NCI-H446 treated with DMSO at 0.1 percent for 48 hours (cell line): Measurements from ENCODE around the gene COBLL1.

Experiments
- DNase-seq: peaks from one replicate; lab custom pipeline; 2025; lab: John Stamatoyannopoulos, UW

The COBLL1 gene

DNA sequence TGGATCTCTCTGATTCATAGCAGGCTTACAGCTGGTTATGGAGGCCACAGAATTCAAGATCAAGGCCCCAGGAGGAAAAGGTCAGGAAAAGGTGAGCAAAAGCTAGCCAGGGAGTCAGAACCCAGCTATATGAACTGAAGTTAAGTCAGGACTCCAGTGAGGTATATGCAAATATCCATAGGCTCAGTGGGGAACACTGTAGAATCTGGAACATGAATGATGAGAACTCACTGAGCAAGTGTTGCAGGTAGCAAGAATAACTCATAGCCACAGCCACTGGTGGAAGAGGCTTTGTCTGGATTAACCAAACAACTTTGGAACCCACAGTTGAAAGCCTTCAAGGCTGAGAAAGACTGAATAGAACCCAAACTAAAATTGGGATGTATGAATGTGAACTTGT, 24.7 kb downstream of the COBLL1 start:
- no peak for DNase-seq

- no peak for DNase-seq
Measured at GRCh38 chr2:164816046-164816445, 25.6 kb downstream of the COBLL1 start.

GRCh38 chr2:164815071-164815793, 26.4 kb downstream of the COBLL1 start:
- no peak for DNase-seq

GRCh38 chr2:164813535-164813934, 28.1 kb downstream of the COBLL1 start:
- no peak for DNase-seq

DNA sequence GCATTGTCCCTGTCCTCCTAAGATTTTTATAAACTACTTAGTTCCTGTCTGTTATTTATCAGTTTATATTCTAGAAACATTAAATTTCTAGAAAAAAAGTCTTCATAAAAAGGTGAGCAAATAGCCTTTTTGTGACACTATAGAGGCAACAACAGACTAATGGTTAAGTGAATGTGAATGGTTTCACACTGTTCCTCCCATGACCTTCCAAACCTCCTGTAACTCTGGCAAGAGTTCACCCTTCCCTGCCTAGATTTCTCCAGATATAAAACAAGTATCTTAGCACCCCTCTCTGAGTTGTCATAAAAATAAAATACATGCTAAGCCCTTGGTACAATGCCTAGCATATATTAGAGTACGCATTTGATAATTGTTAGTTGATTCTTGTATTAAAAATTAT, 29.2 kb downstream of the COBLL1 start:
- no peak for DNase-seq

- no peak for DNase-seq
Measured at GRCh38 chr2:164811819-164812218, 29.8 kb downstream of the COBLL1 start.

GRCh38 chr2:164810843-164811242, 30.8 kb downstream of the COBLL1 start:
- no peak for DNase-seq

- DNase-seq = peak; percentile 25
Measured at GRCh38 chr2:164808776-164809175, 32.8 kb downstream of the COBLL1 start.

DNA sequence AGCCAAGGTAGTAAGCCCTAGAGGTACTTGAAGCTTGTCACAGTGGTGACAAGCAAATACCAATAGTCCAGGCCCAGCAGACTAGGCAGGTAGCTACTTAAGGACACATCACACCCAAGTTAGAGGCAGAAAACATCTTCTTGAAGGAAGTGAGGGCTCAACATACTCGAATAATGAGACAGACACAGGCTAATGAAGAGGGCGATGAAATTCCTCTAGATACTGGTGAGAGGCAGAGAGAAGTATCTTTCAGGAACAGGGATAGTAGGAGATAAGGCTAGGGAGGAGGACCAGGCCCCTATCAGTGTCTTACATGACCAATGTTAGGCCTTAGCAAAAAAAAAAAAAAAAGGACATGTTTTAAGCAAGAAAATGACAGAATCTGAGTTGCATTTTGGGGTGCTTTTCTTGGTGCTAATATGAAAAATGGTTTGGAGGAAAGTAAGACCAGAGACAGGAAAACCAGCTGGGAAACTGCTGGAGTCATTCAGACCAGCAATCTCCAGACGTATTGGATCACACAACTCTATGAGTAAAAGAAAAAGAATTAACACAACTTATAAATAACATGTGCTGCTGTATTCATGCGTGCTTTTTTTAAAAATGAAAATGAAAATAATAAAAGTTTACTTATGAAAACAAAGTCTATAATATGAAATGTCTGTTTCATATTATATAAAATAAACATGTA, 37.7 kb downstream of the COBLL1 start:
- DNase-seq = no peak

DNA sequence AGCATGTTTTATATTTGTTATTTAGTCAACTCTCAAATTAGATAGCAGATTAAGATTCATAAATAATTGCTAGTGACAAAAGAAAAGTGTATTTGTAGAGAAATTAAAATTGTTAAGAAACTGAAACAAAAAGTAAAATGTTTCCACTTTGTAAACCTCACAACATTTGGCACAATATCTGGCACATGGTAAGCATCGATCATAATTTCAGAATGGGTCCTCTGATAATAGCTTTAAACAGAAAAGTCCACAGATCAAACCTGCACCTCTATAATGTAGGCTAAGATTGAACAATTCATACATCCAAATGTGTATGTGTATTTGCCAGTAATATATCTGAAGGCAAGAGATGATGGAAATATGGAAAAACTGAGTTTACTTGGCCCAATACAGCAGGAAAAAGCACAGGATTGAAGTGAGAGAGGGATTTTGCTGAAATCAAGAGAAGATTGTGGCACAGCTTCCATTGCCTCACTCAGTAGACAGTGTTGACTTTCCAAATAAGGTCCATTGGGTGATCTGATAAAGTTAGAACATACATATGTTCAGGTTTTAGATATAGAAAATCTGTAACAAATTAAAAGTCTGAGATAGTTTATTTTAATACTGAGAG, 39.4 kb downstream of the COBLL1 start:
- no peak for DNase-seq

DNA sequence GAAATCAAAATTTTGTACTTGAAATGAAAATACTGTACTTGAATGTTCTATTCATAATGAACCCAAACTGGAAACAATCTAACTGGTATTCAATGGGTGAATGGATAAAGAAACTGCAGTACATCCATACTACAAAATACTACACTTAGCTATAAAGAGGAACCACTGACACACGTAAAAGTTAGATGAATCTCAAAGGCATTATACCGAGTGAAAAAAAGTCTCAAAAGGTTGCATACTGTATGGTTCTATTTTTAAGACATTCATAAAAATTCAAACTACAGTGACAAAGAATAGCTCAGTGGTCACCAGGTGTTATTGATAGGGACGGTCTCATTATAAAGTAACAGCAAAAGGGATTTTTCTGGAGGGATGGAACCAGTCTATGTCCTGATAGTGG, 41.1 kb downstream of the COBLL1 start:
- no peak for DNase-seq

DNA sequence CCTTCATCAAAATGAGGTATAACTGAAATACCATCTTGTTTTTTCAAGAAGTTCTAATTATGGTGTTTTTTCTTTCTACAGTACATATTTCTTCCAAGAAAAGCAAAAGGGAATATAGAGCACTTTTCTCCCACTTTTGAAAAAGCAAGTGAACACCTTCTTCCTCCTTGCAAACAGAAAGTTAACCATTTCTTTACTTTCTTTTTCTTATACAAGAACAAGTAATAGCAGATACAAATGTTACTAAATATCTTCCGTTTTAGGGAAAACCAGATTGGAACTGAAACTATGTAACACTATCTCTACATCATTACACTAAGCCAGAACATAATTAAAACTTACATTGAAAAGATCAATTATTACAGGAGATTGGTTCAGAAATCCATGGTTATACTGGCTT, 44.0 kb downstream of the COBLL1 start:
- DNase-seq = no peak

DNA sequence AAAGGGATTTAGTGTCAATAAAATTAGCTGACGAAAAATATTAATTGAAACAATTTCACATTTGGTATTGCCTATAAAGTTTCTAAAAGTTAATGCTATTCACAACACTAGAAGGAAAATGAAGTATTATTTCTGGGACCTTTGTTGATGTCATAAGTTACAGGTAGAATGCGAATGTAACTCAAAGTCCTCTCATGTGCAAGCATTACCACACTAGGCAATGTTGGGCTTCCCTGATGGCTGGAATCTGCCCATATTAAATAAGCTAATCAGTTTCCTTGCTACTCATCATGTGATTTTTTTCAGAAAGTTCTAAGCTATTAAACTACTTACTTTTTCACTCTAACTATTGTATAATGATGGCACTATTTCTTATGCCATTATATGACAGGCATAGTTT, 44.6 kb downstream of the COBLL1 start:
- DNase-seq = no peak

- DNase-seq = no peak
Measured at GRCh38 chr2:164794432-164795231, 47.0 kb downstream of the COBLL1 start.

DNA sequence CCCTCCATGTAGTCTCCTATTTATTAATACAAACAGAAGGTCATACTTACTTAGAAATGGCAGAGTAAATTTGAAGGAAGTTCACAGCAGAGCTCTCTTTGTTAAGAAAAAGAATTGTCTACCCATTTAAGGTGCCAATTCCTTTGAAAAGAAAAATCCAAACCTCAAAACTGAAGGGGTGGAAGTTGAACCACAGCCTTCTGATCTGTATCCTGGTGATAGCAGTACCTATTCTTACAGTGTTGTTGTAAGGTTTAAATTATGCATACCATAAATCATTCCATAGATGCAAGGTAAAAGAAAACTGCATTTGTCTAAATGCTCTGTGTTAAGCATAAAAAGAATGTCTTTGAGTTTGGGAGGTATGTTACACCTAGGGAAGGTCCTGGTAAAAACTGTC, 47.6 kb downstream of the COBLL1 start:
- no peak for DNase-seq

DNA sequence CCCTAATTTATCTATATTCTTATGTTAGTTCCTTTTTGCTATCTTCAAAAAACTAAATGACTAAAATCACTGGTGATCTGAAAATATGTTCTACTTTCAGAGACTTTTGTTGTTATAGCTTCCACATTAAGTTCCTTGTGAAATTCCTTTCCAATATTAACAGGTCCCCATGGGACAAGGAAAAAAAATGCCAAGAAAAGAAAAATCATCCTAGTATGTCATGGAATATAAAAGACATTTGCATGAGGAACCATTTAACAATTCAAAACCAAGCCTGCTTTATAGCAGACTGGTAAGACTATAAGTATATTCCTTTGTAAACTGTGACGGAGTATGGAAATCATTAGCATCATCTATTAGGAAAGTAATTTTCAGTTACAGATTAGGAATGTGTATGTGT, 48.1 kb downstream of the COBLL1 start:
- no peak for DNase-seq

- no peak for DNase-seq
Measured at GRCh38 chr2:164792316-164793170, 49.1 kb downstream of the COBLL1 start.

- DNase-seq = no peak
Measured at GRCh38 chr2:164789968-164790367, 51.7 kb downstream of the COBLL1 start.

DNA sequence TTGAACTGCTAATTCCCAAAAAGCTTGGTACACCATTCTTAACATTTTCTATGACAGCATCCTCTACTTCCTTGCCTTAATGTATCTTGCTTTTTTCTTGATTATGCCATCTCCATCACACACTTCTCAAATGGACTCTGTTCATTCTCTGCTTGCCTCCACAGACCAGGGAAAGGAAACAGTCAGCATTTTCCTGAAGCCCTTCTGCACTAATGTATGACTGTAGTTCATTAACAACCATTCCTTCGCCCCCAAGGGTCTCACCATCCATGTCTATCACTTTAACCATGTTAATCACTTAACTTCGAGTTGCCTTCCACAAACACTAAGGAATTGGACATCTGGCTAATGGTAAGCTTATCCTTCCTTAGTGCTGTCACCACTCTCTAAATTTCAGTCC, 54.8 kb downstream of the COBLL1 start:
- DNase-seq = no peak

GRCh38 chr2:164785457-164785856, 56.2 kb downstream of the COBLL1 start:
- no peak for DNase-seq

GRCh38 chr2:164784376-164784775, 57.2 kb downstream of the COBLL1 start:
- no peak for DNase-seq

GRCh38 chr2:164782323-164782722, 59.3 kb downstream of the COBLL1 start:
- no peak for DNase-seq
